IPS DF 6.9 (cell line): ENCODE data around the gene MIA3.

Experiments used
- DNase-seq: peaks from one replicate; pipeline ENCODE4 v3.0.0-alpha.2; 2013; ENCODE audit warnings: low read depth, low spot score
- H3K27ac ChIP-seq: one replicate; pipeline ENCODE4 v1.5.1; 2013; ENCODE audit warnings: low read length, control low read depth
- H3K27me3 ChIP-seq: 2 replicates; pipeline ENCODE4 v1.6.1; 2013; ENCODE audit warnings: mild to moderate bottlenecking, low read length; ENCODE audit not compliant: control insufficient read depth, insufficient read depth
- H3K36me3 ChIP-seq: 2 replicates; pipeline ENCODE4 v1.6.1; 2013; ENCODE audit warnings: low read length; ENCODE audit not compliant: control insufficient read depth, insufficient read depth
- H3K4me1 ChIP-seq: 2 replicates; pipeline ENCODE4 v1.6.1; 2013; ENCODE audit warnings: low read length; ENCODE audit not compliant: control insufficient read depth, insufficient read depth
- H3K4me3 ChIP-seq: 2 replicates; pipeline ENCODE4 v1.5.1; 2013; ENCODE audit warnings: mild to moderate bottlenecking, low read length
- H3K9me3 ChIP-seq: 2 replicates; pipeline ENCODE4 v1.6.1; 2013; ENCODE audit warnings: low read length, inconsistent platforms; ENCODE audit not compliant: control insufficient read depth, insufficient read depth
- WGBS: extraction: QIAGEN DNeasy Blood & Tissue Kit; methylation state at CpG from one replicate; pipeline ENCODE4 v1.1.7; 2013; ENCODE audit warnings: mixed read lengths, missing lambda C conversion rate; ENCODE audit not compliant: insufficient read length, insufficient coverage; 5-methylcytosine and 5-hydroxymethylcytosine counted together

The MIA3 gene

GRCh38 chr1:222643606-222643937, 25.7 kb downstream of the MIA3 start:
- no CpG with 5 or more reads among the region's 10 CpGs for WGBS
- no peaks in the 10 kb centered on the region for H3K9me3 ChIP-seq
- H3K27ac ChIP-seq = no peak overlapping the region
- H3K36me3 ChIP-seq = no peaks in the 10 kb centered on the region; the same call in 1 of the 2 replicates
- H3K4me3 ChIP-seq = peak overlapping the region; percentile 50; the same call in 1 of the 2 replicates
- no peaks in the 10 kb centered on the region for H3K27me3 ChIP-seq
- H3K4me1 ChIP-seq = no peaks in the 10 kb centered on the region
- no peak for DNase-seq

- no CpG with 5 or more reads among the region's 42 CpGs for WGBS
- peak; percentile 94 for DNase-seq
Measured at GRCh38 chr1:222643938-222644635, 26.2 kb downstream of the MIA3 start.

DNA sequence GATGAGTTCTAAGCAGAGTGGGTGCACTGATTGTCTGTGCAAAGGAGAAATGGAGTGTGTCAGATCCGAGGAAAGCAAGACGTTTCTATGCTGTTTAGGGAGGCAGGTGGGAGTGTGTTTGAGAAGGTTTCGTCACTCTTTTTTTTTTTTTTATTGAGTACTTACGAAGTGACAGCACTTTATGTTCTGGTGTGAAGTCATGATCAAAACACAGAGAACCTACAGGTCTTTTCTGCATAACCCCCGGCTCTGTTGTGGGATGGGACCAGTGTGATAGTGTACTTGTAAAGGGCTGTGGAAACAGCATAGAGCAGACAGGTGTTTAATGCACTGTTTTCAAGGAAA, 26.7 kb downstream of the MIA3 start:
- DNase-seq = no peak
- no peak overlapping the region for H3K27ac ChIP-seq
- H3K4me1 ChIP-seq = no peaks in the 10 kb centered on the region

More at GRCh38 chr1:222643938-222644635, 26.2 kb downstream of the MIA3 start:
- Histone ChIP-seq H3K4me1 (no peaks in the 10 kb centered on the region), H3K9me3 (no peaks in the 10 kb centered on the region), H3K4me3 (peak overlapping the region; percentile 50; the same call in 1 of the 2 replicates), H3K27me3 (no peaks in the 10 kb centered on the region), H3K27ac (no peak overlapping the region), H3K36me3 (no peaks in the 10 kb centered on the region; the same call in 1 of the 2 replicates)

DNA sequence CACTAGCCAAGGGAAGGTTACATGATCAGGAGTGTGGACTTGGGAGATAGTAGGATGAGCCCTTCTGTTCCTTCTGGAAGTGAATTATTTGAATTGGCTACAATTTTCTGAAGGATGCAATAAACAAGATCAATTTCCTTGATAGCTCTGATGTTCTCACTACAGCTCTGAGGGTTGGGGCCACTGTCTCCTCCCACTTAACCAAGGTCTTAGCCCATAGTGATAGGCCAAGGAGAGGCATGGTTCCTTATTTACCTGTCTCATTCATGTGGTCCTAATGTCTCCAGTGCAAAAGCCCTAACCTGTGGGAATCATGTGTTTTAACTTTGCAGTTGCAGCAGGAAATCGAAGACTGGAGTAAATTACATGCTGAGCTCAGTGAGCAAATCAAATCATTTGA, 34.8 kb downstream of the MIA3 start:
- peaks cover 8% of the 10 kb centered on the region; the same call in 1 of the 2 replicates for H3K36me3 ChIP-seq
- no peak overlapping the region for H3K4me3 ChIP-seq
- no CpG with 5 or more reads among the region's 1 CpG for WGBS
- H3K27ac ChIP-seq = no peak overlapping the region
- H3K4me1 ChIP-seq = no peaks in the 10 kb centered on the region
- no peak for DNase-seq
- no peaks in the 10 kb centered on the region for H3K9me3 ChIP-seq
- no peaks in the 10 kb centered on the region for H3K27me3 ChIP-seq

More for the DNA sequence above, 26.7 kb downstream of the MIA3 start:
- Histone ChIP-seq H3K4me3 (peak overlapping the region; percentile 50; the same call in 1 of the 2 replicates), H3K9me3 (no peaks in the 10 kb centered on the region), H3K36me3 (no peaks in the 10 kb centered on the region; the same call in 1 of the 2 replicates), H3K27me3 (no peaks in the 10 kb centered on the region)
- no CpG with 5 or more reads among the region's 5 CpGs for WGBS

- Histone ChIP-seq H3K27ac (no peak overlapping the region), H3K36me3 (peaks cover 8% of the 10 kb centered on the region; the same call in 1 of the 2 replicates), H3K4me3 (no peak overlapping the region), H3K27me3 (no peaks in the 10 kb centered on the region), H3K9me3 (no peaks in the 10 kb centered on the region), H3K4me1 (no peaks in the 10 kb centered on the region)
- no CpG with 5 or more reads among the region's 2 CpGs for WGBS
- no peak for DNase-seq
Measured at GRCh38 chr1:222653178-222653827, 35.4 kb downstream of the MIA3 start.

DNA sequence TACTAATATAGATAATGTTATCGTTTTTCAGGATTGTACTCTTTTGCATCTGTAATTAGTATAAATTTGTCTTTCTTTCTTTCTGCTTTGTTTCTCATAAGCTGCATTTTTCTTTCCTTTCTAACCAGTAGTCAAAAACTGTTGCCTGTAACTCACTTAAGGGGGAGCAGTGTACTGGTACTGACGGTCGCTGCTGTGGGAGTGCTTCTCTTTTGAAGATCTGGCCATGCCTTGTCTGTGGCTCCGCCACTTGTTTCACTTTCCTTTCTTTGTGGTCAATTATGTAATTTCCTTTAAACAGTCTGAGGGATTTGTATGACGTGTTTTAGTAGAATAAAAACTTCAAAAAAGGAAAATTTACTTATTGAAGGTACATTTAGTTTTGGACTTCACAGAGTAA, 37.0 kb downstream of the MIA3 start:
- WGBS = no CpG with 5 or more reads among the region's 5 CpGs
- Histone ChIP-seq H3K27me3 (no peaks in the 10 kb centered on the region), H3K4me3 (no peak overlapping the region), H3K27ac (no peak overlapping the region), H3K36me3 (peaks cover 8% of the 10 kb centered on the region; the same call in 1 of the 2 replicates), H3K9me3 (no peaks in the 10 kb centered on the region), H3K4me1 (no peaks in the 10 kb centered on the region)
- no peak for DNase-seq

DNA sequence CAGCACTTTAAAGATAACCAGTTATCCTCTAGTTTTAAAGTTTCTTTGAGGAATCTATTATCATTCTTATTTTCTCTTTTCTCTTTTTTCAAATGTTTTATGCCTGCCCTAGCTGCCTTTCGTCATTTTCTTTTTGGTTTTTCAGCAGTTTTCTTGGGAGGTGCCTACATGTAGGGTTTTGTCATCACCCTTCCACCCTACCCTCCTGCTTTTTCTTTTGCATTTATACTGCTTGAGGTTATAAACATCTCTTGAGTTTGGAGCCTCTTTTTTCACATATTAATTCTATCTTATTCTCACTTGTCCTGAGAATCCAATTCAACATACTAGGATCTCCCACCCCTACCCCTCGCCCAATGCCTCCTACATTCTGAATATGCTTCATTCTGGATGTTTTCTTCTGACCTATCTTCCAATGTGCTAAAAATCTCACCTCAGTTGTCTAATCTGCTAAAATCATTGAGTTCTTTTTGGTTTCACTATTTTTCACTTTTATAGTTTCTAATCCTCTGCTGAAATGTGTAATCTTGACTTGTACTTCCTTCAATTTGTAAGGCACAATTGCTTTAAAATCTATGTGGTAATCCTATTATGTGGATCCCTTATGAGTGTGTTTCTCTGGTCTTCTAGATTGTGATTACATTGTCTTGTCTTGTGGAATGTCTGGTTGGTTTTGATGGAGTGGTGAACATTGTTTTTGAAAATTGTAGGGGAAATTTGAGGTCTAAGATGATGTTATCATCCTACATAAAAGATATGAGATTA, 38.7 kb downstream of the MIA3 start:
- H3K4me3 ChIP-seq = no peak overlapping the region
- no CpG with 5 or more reads among the region's 2 CpGs for WGBS
- DNase-seq = no peak

GRCh38 chr1:222657899-222658298, 40.0 kb downstream of the MIA3 start:
- no peak overlapping the region for H3K27ac ChIP-seq
- no peaks in the 10 kb centered on the region for H3K4me1 ChIP-seq
- no peaks in the 10 kb centered on the region for H3K27me3 ChIP-seq
- peaks cover 6% of the 10 kb centered on the region; the same call in 1 of the 2 replicates for H3K36me3 ChIP-seq
- no peak for DNase-seq
- no peaks in the 10 kb centered on the region for H3K9me3 ChIP-seq
- no peak overlapping the region for H3K4me3 ChIP-seq
- WGBS = no CpG with 5 or more reads among the region's 2 CpGs

More for the DNA sequence above, 38.7 kb downstream of the MIA3 start:
- Histone ChIP-seq H3K9me3 (no peaks in the 10 kb centered on the region), H3K4me1 (no peaks in the 10 kb centered on the region), H3K27ac (no peak overlapping the region), H3K27me3 (no peaks in the 10 kb centered on the region), H3K36me3 (peaks cover 8% of the 10 kb centered on the region; the same call in 1 of the 2 replicates)

- no peak for DNase-seq
- no peaks in the 10 kb centered on the region for H3K4me1 ChIP-seq
- peaks cover 11% of the 10 kb centered on the region; the same call in 1 of the 2 replicates for H3K36me3 ChIP-seq
- no CpG with 5 or more reads among the region's 4 CpGs for WGBS
- H3K27ac ChIP-seq = no peak overlapping the region
- H3K27me3 ChIP-seq = no peaks in the 10 kb centered on the region
- no peaks in the 10 kb centered on the region for H3K9me3 ChIP-seq
- H3K4me3 ChIP-seq = no peak overlapping the region
Measured at GRCh38 chr1:222663431-222663934, 45.6 kb downstream of the MIA3 start.

DNA sequence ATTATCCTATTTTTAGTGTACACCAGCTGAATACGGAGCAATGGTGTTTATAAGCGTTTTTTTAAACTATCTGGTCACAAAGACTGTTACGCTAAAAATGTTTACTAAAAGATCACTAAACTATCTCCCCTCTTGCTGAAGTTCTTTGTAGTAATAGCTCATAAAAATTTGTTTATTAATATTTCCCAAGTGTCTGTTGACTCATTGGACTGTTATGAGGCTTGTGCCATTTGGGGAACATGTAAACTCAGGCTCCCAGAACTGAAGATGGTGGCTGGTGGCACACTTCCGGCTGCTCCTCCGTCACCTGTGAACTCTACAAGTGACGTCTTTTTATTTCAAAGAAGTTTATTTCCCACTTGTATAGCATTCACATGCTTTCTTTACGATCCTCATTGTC, 48.1 kb downstream of the MIA3 start:
- DNase-seq = no peak
- no peak overlapping the region for H3K4me3 ChIP-seq
- peaks cover 11% of the 10 kb centered on the region; the same call in 1 of the 2 replicates for H3K36me3 ChIP-seq
- H3K9me3 ChIP-seq = no peaks in the 10 kb centered on the region
- no peak overlapping the region for H3K27ac ChIP-seq
- H3K4me1 ChIP-seq = no peaks in the 10 kb centered on the region
- H3K27me3 ChIP-seq = no peaks in the 10 kb centered on the region
- no CpG with 5 or more reads among the region's 7 CpGs for WGBS
